ENCODE results near the gene ZNF185. TPM values are rescaled to one million over a fixed set of nuclear protein-coding genes. Genes with fewer than 3 reads are reported as not detected.

Gene ZNF185
- total and polyA plus RNA-seq, 2 of the 8 experiments (the other 6 are each of a cell fraction or from before 2014, with no cell fraction given), result 15.6 to 20.1 TPM

DNA sequence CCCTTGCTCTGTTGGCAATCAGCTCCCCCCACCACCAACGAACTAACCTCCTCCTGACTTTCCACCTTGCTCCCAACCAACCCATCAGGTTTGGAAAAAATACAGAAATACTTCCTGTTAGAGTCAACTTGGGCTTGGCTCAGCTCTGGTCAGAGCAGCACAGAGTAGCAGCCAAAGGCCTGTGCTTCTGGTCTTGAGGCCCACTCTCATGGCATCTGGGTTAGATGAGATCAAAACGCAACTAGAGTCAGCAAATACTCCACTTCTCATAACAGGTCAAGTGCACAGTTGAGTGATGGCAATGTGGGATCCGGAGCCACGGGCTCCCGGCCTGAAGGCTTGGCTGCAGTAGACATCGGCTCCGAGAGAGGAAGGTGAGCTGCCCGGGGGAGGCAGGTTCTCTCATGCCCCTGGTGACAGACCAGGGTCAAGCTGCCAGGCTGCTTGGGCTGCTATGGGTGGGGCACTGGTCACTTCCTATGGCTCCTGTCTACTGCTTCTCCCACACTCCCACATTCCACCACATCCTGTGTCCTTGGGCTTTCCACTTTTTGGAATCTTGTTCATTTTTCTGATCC, 34.8 kb downstream of the ZNF185 start (continued):
- TF ChIP-seq CHD7 (IDR thresholded peaks at IDR 0.05; ENCODE audit: insufficient replicate concordance, low read length) (no peak), SAP30 (IDR thresholded peaks at IDR 0.05; ENCODE audit: insufficient read depth, insufficient replicate concordance, low read length) (no peak), SUZ12 (IDR thresholded peaks at IDR 0.05; ENCODE audit: low read length) (no peak), CEBPB (IDR thresholded peaks at IDR 0.05; ENCODE audit: low read depth, low read length) (no peak), BACH1 (IDR thresholded peaks at IDR 0.05; ENCODE audit: low read length) (no peak), EP300 (IDR thresholded peaks at IDR 0.05; ENCODE audit: borderline replicate concordance in 1 of 2, low read depth in 2 of 2, low read length in 2 of 2) (no peak)

Data from H1 (cell line).